ENCODE results near the gene LRG1.

- TF ChIP-seq, protein P1, sequence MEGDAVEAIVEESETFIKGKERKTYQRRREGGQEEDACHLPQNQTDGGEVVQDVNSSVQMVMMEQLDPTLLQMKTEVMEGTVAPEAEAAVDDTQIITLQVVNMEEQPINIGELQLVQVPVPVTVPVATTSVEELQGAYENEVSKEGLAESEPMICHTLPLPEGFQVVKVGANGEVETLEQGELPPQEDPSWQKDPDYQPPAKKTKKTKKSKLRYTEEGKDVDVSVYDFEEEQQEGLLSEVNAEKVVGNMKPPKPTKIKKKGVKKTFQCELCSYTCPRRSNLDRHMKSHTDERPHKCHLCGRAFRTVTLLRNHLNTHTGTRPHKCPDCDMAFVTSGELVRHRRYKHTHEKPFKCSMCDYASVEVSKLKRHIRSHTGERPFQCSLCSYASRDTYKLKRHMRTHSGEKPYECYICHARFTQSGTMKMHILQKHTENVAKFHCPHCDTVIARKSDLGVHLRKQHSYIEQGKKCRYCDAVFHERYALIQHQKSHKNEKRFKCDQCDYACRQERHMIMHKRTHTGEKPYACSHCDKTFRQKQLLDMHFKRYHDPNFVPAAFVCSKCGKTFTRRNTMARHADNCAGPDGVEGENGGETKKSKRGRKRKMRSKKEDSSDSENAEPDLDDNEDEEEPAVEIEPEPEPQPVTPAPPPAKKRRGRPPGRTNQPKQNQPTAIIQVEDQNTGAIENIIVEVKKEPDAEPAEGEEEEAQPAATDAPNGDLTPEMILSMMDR (IDR thresholded peaks at IDR 0.05): peak in 3 of 4 experiments; percentile 20 to 62 (median 36)
- TF ChIP-seq POLR2AphosphoS5 (IDR thresholded peaks at IDR 0.05) (no peak), POLR2A (IDR thresholded peaks at IDR 0.05) (no peak)
Measured at GRCh38 chr19:4523306-4524110, 16.3 kb downstream of the LRG1 start.
